Suppressor macrophage treated with lipopolysaccharide for 4 hours (primary cell): ENCODE measurements around the gene ETS1.
"Not testable (repeated sequence)": the region's sequence is repeated elsewhere in the genome, so short reads cannot be mapped to it uniquely, and the experiment has no call there.

ENCODE experiments used
- DNase-seq: peaks from one replicate; pipeline ENCODE4 v3.0.0-alpha.2; 2020

The ETS1 gene

GRCh38 chr11:128455766-128456165, 131.6 kb downstream of the ETS1 start:
- no peak for DNase-seq

- no peak for DNase-seq
These were observed 133.7 kb downstream of the ETS1 start for GRCh38 chr11:128453444-128454336.

GRCh38 chr11:128451652-128452470, 135.5 kb downstream of the ETS1 start:
- no peak for DNase-seq

- no peak for DNase-seq
These were observed 136.3 kb downstream of the ETS1 start for GRCh38 chr11:128450882-128451651.

- not testable (repeated sequence) for DNase-seq
These were observed 136.9 kb downstream of the ETS1 start for GRCh38 chr11:128450425-128450824.

GRCh38 chr11:128448981-128449713, 138.2 kb downstream of the ETS1 start:
- no peak for DNase-seq

- no peak for DNase-seq
These were observed 139.0 kb downstream of the ETS1 start for GRCh38 chr11:128448200-128448886.

GRCh38 chr11:128447233-128447632, 140.1 kb downstream of the ETS1 start:
- no peak for DNase-seq

GRCh38 chr11:128445921-128446320, 141.4 kb downstream of the ETS1 start:
- DNase-seq: not testable (repeated sequence)

GRCh38 chr11:128437136-128437535, 150.2 kb downstream of the ETS1 start:
- DNase-seq: no peak

GRCh38 chr11:128434818-128435217, 152.5 kb downstream of the ETS1 start:
- no peak for DNase-seq

- no peak for DNase-seq
These were observed 152.9 kb downstream of the ETS1 start for GRCh38 chr11:128434411-128434810.

GRCh38 chr11:128432926-128433325, 154.4 kb downstream of the ETS1 start:
- no peak for DNase-seq

- no peak for DNase-seq
These were observed 155.4 kb downstream of the ETS1 start for GRCh38 chr11:128431931-128432330.

GRCh38 chr11:128428935-128429334, 158.4 kb downstream of the ETS1 start:
- peak; percentile 70 for DNase-seq

GRCh38 chr11:128424851-128425285, 162.5 kb downstream of the ETS1 start:
- DNase-seq: no peak

- no peak for DNase-seq
These were observed 163.1 kb downstream of the ETS1 start for GRCh38 chr11:128424271-128424711.

GRCh38 chr11:128422576-128423370, 164.6 kb downstream of the ETS1 start:
- no peak for DNase-seq

- no peak for DNase-seq
These were observed 165.6 kb downstream of the ETS1 start for GRCh38 chr11:128421577-128422330.

- DNase-seq: peak; percentile 64
These were observed 166.4 kb downstream of the ETS1 start for GRCh38 chr11:128420951-128421350.
